Smooth muscle cell of the brain vasculature (primary cell): ENCODE results near the gene CTDNEP1.

Experiments
- DNase-seq: peaks from one replicate; pipeline ENCODE4 v3.0.0-alpha.2; 2012; ENCODE audit warnings: low read depth, low spot score

Gene CTDNEP1

GRCh38 chr17:7251661-7252175 is at the start of gene CTDNEP1:
CTDNEP1 (minus strand) TSS chr17:7251734; CDS start chr17:7251296, 438 bp downstream.
- peak; percentile 99 for DNase-seq

DNA sequence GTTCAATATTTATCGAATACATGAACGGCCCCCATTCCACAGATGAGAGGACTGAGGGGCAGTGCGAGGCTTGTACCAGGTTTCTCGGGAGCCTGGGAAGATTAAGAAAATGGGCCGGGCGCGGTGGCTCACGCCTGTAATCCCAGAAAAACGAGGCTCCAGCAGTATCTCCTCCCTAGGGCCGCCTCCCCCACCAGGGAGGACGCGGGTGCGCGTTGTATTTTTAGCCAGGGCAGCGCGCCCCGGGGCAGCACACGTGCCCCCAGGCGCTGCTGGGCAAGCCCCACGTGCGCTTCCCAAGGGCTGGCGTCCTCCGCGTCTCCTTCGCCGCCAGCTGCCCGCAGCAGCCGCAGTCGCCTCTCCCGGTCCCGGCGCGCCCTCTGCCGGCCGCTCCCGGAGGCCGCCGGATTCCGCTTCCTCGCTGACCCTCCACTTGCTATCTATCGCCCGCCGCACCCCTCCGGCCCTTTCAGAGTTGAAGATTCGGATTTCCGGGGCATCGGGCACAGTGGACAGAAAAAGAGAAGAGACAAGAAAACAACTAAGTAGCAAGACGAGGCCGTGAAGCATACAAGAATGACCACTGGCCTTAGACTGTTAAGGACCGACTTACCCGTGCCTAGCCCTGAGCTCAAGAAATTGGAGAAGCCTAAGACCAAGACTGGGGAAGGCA is 44.8 kb upstream of the CTDNEP1 start:
- no peak for DNase-seq

GRCh38 chr17:7295230-7296180 is 44.0 kb upstream of the CTDNEP1 start:
- DNase-seq: no peak

GRCh38 chr17:7294614-7295153 is 43.1 kb upstream of the CTDNEP1 start, which contains the start of gene YBX2:
YBX2 (minus strand) TSS chr17:7294639; CDS start chr17:7294500, 139 bp downstream.
- no peak for DNase-seq

GRCh38 chr17:7293816-7294613 is 42.5 kb upstream of the CTDNEP1 start:
- no peak for DNase-seq

DNA sequence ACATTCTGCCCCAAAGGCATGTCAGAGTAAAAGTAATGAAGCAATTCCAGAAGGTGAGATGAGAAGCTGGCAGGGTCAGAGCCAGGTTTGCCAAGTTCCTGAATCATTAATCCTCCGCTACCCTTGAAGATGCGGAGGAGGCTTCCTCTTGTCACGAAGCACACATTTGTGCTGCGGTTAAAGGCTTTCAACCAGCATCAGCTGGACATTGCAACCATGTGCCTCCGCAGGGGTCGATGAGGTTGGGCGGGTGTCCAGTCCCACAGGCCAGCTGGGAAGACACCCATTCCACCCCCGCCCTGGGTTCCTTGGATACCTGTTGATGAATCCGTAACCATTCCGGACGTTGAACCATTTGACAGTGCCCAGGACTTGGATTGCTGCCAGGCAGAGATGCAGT is 41.6 kb upstream of the CTDNEP1 start:
- no peak for DNase-seq

- no peak for DNase-seq
Measured at GRCh38 chr17:7292729-7293128, 41.2 kb upstream of the CTDNEP1 start.

DNA sequence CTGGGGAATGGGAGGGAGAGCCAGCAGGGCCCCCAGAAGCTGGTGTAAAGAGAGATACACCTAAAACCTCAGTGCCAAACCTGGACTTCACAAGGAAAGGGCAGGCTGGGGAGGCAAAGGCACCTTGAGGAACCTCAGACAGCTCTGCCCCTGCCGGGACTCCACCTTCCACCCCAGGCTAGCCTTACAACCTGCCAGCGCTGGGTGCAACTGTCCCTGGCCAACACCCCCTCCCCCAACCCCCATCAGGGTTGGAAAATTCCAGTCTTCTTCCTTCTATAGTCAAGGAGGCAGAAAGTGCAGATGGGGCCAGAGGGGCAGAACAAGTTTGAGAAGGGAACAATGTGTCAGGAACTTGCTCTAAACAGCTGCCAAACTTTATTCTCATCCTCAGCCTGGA is 40.7 kb upstream of the CTDNEP1 start:
- no peak for DNase-seq

- no peak for DNase-seq
Measured at GRCh38 chr17:7290685-7291084, 39.2 kb upstream of the CTDNEP1 start.

DNA sequence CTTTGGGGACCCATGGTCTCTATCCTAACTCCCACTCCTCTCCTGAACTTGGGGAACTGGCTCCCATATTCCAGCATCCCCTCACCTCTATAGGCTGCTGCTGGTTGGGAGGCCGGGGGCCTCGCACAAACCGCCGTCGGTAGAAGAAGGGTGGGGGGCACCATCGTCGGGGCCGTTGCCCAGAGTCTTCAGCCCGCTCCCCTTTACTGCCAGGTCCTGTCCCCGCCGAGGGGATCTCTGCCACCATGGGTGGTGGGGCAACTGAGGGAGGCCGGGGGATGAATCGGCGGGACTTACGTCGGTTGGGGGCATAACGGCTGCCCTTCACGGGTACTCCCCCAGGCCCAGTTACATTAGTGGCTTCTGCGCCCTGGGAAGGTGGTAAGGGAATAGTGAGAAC is 38.6 kb upstream of the CTDNEP1 start:
- no peak for DNase-seq

DNA sequence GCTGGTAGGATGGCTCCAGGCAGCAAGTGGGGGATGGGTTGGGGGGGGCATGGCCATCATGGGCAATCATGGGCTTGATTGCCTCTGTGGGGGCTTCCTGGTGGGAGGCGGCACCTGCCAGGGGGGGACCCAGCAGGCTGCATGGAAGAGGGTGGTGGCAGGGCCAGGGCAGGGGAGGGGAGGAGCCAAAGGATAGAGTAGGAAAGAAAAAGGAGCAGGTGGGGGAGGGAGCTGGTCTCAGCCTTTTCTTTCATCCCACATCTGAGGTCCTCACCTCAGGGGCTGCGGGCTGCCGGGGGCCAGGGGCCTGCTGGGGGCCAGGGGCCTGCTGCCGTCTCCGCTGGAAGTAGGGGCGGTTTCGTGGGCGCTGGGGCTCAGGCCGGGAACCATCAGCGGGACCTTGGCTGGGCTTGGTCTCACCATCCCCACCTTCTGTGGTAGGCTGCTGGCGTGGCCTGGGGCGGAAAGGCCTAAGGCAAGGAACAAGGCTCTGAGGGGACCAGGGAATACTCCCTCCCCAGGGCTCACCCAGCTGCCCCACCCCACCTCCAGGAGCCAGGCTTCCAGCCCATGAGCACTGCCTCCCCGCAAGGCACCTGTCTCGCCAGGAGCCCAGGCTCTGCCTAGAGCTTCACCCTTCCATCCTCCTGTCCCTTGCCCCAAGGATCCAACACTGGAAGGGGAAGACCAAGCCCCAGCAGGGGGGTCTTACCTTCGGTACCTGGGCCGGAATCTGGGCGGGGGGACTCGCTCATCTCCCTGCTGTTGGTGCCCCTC is 37.9 kb upstream of the CTDNEP1 start:
- DNase-seq: no peak

DNA sequence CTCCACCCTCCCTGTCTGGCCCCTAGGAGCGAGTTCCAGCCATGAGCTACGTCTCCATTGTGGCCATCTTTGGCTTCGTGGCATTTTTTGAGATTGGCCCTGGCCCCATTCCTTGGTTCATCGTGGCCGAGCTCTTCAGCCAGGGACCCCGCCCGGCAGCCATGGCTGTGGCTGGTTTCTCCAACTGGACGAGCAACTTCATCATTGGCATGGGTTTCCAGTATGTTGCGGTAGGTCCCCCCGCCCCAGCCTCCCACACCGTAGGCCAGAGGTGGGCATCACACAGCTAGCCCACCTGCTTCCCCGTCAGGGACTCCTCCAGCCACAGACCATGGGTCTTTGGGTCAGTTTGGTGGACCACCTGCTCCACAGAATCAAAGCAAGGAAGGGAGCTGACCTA is 34.1 kb upstream of the CTDNEP1 start:
- no peak for DNase-seq

DNA sequence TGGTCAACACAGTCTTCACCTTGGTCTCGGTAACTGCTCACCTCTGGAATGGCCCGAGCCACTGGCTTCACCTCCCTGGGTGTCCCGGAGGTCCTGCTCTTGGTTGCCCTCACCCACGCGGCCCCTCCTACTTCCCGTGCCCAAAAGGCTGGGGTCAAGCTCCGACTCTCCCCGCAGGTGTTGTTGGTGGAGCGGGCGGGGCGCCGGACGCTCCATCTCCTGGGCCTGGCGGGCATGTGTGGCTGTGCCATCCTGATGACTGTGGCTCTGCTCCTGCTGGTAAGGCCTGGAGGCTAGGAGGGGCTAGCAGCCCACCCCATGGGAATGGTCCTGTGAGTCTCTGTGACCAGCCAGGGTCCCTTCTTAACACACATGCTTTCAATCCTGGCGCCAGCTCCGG is 33.4 kb upstream of the CTDNEP1 start:
- no peak for DNase-seq

- DNase-seq: no peak
Measured at GRCh38 chr17:7283471-7284216, 32.1 kb upstream of the CTDNEP1 start.

DNA sequence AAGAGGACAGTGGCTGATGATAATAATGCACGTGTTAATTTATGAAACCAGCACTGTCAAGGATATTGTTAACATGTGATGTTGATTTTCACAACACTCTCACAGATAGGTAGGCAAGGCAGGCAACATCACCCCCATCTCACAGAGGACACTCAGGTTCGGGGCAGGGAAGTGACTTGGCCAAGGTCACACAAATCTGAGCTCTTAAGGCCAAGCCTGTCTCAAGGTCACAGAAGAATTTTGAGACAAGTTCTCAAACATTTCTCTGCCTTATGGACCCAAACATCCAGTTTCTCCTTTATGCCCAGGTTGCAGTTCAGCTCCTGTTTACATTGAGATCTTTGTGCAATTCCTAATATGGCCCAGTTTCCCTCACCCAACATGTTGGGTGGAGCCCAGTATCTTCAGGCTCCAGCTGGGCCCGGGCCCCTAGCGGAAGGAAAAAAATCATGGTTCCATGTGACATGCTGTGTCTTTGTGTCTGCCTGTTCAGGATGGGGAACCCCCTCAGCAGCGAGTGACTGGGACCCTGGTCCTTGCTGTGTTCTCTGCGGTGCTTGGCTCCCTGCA is 31.3 kb upstream of the CTDNEP1 start:
- no peak for DNase-seq

DNA sequence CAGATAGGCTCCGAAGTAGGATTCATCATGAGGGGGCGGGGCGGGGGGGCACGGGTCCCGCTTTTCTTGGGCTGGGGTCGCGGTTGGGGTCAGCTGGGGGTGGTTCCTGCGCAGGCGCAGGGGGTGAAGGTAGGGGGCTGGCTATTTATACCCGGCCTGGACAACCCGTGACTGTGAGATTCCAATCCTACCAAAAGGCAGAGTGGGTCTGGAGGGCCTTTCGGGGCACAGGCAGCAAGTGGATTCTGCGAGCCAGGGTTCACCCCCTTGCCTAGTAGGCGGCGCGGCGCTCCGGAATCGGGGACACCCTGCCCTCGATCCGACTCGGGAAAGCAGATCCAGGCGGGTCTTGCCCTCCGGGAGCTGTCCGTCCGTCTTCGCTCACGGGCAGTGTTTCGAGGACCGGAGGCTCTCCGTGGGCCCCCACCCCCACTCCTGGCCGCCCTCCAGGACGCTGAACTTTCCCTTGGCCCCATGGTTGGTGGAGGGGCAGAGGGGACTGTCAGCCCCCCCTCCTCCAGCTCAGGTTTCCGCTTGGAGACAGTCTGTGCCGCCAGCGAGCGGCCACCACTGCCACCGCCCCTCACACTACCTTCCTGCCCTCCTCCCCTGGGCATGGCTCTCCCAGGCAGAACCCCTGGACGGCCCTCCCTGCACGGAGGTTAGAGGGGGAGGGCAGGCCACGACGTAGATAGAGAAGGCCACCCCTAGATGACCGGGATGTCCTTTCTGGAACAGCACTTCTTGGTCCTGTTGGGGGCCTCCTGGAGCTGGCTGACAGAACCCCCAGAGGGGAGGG is 30.6 kb upstream of the CTDNEP1 start:
- no peak for DNase-seq

DNA sequence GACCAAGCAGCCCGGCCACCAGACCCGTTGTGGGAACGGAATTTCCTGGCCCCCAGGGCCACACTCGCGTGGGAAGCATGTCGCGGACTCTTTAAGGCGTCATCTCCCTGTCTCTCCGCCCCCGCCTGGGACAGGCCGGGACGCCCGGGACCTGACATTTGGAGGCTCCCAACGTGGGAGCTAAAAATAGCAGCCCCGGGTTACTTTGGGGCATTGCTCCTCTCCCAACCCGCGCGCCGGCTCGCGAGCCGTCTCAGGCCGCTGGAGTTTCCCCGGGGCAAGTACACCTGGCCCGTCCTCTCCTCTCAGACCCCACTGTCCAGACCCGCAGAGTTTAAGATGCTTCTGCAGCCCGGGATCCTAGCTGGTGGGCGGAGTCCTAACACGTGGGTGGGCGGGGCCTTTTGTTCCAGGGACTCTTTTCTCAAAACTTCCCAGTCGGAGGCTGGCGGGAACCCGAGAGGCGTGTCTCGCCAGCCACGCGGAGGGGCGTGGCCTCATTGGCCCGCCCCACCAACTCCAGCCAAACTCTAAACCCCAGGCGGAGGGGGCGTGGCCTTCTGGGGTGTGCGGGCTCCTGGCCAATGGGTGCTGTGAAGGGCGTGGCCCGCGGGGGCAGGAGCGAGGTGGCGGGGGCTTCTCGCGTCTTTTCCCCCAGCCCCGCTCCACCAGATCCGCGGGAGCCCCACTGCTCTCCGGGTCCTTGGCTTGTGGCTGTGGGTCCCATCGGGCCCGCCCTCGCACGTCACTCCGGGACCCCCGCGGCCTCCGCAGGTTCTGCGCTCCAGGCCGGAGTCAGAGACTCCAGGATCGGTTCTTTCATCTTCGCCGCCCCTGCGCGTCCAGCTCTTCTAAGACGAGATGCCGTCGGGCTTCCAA is 29.8 kb upstream of the CTDNEP1 start, which contains the start of gene SLC2A4:
SLC2A4 (plus strand) TSS at position 645 of the 879 bp plus-strand sequence; CDS start at position 862, 217 bp downstream.
- peak; percentile 77 for DNase-seq
